NCI-H1048 (cell line): ENCODE measurements around the gene MTMR8.
"Not testable (repeated sequence)": the region's sequence is repeated elsewhere in the genome, so short reads cannot be mapped to it uniquely, and the experiment has no call there.

Experiments used
- DNase-seq: peaks from one replicate; lab custom pipeline; 2025; lab: John Stamatoyannopoulos, UW

Gene MTMR8

GRCh38 chrX:64394874-64395567 lies at the start of gene MTMR8:
Gene MTMR8 (minus strand): TSS chrX:64395452. CDS start chrX:64395363, 89 bp downstream.
- DNase-seq: peak; percentile 40

DNA sequence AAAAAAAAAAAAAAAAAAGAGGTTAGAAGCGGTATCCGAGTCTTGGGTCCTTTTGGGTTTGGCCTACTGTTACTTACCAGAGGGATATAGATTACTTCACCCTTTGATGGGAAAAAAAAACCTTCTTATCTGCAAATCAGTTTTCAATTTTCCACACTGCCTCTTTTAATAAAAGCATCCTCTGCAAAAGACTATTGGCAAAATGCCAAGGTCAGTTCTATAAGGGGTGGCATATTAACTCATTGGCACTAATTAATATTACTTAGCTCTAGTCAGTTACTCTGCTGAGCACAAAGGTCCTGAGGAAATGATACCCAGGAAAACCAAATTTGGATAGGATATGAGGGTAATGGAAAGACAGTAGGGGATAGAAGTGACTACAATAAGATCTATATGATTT lies 44.3 kb upstream of the MTMR8 start:
- DNase-seq: no peak

DNA sequence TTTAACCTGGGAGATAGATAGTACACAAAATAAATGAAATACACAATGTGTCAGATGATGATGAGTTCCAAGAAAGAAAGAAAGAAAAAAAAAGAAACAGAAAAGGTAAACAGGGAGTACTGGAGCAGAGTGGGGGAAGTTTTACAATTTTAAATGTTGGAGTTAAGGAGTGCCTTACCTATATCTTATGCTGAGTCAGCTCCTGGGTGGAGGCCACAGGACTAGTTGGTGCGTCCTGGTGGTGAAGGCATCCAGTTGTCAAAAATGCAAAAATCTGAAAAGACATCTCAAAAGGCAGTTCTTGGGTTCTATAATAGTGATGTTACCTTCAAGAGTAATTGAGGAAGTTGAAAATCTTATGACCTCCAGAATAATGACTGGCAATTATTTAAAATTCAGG lies 42.4 kb upstream of the MTMR8 start:
- DNase-seq: no peak

DNA sequence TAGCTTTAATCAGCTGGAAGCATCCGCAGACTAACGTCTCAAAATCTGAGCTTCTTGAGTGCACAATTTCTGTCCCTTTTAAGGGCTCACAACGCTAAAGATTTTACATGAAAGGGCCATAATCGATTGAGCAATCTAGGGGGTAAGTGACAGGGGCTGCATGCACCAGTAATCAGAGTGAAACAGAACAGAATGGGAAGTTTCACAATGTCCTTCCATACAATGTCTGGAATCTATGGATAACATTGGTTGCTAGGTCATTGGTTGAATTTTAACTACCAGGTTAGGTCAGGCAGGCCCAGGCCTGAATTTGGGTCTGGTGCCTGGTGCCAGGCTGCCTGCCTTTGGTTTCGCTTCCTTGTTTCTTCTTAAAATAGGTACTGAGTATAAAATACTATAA lies 42.0 kb upstream of the MTMR8 start:
- no peak for DNase-seq

GRCh38 chrX:64428371-64428770 lies 33.1 kb upstream of the MTMR8 start:
- DNase-seq: no peak

GRCh38 chrX:64427787-64428186 lies 32.5 kb upstream of the MTMR8 start:
- DNase-seq: no peak

DNA sequence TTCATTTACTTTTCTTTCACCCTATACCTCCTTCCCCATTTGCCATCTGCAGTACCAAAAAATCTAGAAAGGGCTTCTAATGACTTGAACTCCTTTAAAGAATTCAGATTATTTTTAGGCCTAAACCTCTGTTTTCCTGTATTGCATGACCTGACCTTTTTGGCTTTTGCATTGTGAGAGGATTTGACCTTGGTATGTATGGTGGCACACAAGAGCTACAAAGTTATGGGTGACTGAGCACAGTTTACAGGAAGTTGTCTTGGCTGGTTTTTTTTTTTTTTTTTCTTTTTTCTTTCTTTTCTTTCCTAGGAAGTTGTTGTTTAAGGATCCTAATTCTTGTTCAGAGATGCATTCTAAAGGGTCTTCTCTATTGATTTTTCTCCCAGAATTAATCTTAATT lies 32.0 kb upstream of the MTMR8 start:
- no peak for DNase-seq

- not testable (repeated sequence) for DNase-seq
Observed at GRCh38 chrX:64409730-64410129, 14.5 kb upstream of the MTMR8 start.

GRCh38 chrX:64398088-64398487 lies 2.8 kb upstream of the MTMR8 start:
- no peak for DNase-seq

- DNase-seq: no peak
Observed at GRCh38 chrX:64395568-64395929, 297 bp upstream of the MTMR8 start.

- no peak for DNase-seq
Observed at GRCh38 chrX:64394059-64394873, 986 bp downstream of the MTMR8 start.

DNA sequence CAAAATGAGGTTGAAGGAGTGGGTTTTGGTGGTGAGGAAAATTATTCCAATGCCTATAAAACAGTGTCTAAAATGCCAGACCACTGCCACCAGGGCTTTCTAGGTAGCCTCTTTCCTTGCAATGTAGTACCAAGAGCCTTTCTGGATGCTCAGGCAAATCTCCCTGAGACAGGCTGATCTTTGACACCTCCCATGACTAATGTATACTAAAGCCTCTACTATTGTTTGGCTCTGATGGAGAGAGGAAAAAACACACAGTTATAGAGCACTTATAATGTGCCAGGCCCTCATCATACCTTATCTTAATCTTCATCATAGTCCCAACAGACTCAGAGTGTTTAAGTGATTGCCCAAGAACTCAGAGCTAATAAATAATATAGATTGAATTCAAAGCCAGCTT lies 5.8 kb downstream of the MTMR8 start:
- no peak for DNase-seq

DNA sequence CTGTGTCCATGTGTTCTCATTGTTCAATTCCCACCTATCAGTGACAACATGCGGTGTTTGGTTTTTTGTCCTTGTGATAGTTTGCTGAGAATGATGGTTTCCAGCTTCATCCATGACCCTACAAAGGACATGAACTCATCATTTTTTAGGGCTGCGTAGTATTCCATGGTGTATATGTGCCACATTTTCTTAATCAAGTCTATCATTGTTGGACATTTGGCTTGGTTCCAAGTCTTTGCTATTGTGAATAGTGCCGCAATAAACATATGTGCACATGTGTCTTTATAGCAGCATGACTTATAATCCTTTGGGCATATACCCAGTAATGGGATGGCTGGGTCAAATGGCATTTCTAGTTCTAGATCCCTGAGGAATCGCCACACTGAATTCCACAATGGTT lies 14.5 kb downstream of the MTMR8 start:
- not testable (repeated sequence) for DNase-seq

GRCh38 chrX:64379924-64380323 lies 15.3 kb downstream of the MTMR8 start:
- no peak for DNase-seq

DNA sequence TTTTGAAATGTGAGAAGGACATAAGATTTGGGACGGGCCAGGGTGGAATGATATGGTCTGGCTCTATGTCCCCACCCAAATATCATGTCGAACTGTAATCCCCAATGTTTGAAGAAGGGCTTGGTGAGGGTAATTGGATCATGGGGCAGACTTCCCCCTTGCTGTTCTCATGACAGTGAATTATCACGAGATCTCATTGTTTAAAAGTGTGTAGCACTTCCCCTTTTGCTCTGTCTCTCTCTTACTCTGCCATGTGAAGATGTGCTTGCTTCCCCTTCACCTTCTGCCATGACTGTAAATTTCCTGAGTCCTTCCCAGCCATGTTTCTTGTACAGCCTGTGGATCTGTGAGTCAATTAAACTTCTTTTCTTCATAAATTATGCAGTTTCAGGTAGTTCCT lies 17.5 kb downstream of the MTMR8 start:
- no peak for DNase-seq

- no peak for DNase-seq
Observed at GRCh38 chrX:64352081-64352480, 43.2 kb downstream of the MTMR8 start.

GRCh38 chrX:64350521-64350920 lies 44.7 kb downstream of the MTMR8 start:
- DNase-seq: no peak

DNA sequence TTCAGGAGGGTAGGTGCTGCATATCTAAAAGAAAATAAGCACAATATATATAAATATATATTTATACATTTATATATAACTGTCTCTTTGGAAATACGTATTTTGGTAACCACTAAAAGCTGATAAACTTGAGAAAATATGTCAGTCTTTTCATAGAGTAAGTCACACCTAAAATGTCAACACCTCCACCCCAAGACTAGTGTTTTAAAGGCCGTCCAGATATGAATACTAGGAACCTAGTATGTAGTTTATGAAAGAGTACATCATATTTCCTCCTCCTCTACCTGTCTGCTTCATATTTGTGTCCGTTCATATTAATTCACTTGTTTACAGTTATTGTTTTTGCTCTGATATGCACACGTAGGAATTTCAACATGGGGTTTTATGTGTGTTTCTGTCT lies 45.2 kb downstream of the MTMR8 start:
- DNase-seq: no peak

GRCh38 chrX:64342811-64343210 lies 52.4 kb downstream of the MTMR8 start:
- DNase-seq: no peak

GRCh38 chrX:64338296-64338695 lies 57.0 kb downstream of the MTMR8 start:
- DNase-seq: no peak

DNA sequence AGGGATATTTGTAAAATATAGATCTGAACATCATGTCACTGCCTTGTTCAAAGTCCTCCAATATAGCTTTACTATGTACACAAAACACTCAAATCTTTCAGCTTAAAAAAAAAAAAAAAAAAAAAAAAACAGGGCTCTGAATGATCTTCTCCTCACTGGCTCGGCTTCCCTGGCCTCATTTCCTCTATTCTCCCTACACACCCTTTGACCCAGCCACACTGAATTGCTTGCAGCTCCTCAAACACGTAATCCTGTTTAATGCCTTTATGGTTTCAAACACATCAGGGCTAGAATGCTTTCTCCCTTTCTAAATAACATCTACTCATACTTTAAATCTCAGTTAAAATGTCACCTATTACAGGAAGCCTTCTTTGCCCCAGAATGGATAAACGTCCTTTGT lies 60.8 kb downstream of the MTMR8 start:
- DNase-seq: no peak

DNA sequence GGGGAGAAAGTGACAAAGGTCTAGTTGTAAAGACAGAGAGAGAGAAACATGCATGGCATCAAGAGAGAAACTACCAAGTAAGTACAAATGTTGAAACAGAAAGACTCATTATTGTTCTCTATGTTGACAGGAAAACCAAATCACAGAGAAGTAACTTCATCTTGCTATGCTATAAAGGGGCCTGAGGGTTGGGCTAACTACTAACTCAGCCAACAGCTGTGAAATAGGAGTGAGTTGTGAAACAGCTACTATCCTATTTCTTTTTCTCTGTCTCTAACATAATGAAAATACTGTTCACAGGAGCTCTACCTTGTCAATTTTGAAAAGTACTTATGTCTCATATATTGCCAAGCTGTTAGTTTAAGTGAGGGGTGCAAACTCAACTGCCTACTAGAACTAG lies 65.0 kb downstream of the MTMR8 start:
- DNase-seq: no peak

- DNase-seq: no peak
Observed at GRCh38 chrX:64321507-64321906, 73.7 kb downstream of the MTMR8 start.

DNA sequence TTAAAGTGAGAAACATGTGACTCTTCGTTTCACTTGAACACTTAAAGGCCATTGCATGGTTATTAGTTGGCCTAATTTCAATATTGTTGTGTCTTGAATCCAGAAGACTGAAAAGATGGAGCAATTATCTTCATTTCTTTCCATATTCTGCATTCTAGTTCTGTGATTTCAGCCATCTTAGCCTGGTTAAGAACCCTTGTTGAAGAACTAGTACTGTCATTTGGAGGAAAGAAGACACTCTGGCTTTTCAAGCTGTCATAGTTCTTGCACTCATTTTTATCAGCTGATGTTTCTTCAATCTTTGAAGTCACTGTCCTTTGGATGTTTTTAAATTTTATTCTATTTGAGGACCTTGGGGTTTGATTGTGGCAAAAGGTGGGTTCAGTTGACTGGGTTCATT lies 81.6 kb downstream of the MTMR8 start:
- no peak for DNase-seq
